ENCODE measurements around the gene ERP44. TPM values are rescaled to one million over a fixed set of nuclear protein-coding genes. Genes with fewer than 3 reads are reported as not detected.
"Not testable (repeated sequence)": the region's sequence is repeated elsewhere in the genome, so short reads cannot be mapped to it uniquely, and the experiment has no call there.

Gene ERP44
- total RNA-seq, 1 donor from 2014 or later: 16.5 TPM

- Mint-ChIP-seq H3K4me1 (peaks cover 73% of the 10 kb centered on the region), H3K9me3 (no peaks in the 10 kb centered on the region), H3K36me3 (ENCODE audit: low read depth) (peaks cover 20% of the 10 kb centered on the region), H3K27ac (no peak overlapping the region), H3K4me3 (no peak overlapping the region), H3K27me3 (no peaks in the 10 kb centered on the region)
- no peak for ATAC-seq (ENCODE audit: low read depth)
- ChIA-PET CTCF (no interaction called here), POLR2A (no interaction called here)
- DNase-seq: no peak
- no peak for TF ChIP-seq CTCF (IDR thresholded peaks at IDR 0.05)
- intact Hi-C loops (cut with micrococcal nuclease): no loop called here
These were observed 23.8 kb downstream of the ERP44 start for GRCh38 chr9:100074989-100075388.

GRCh38 chr9:100074093-100074492 lies 24.7 kb downstream of the ERP44 start:
- no peak for DNase-seq
- no peak overlapping the region for H3K27ac Mint-ChIP-seq
- no peaks in the 10 kb centered on the region for H3K9me3 Mint-ChIP-seq
- ATAC-seq (ENCODE audit: low read depth): no peak
- no peak overlapping the region for H3K4me3 Mint-ChIP-seq
- intact Hi-C loops (cut with micrococcal nuclease): no loop called here
- peaks cover 68% of the 10 kb centered on the region for H3K4me1 Mint-ChIP-seq
- POLR2A ChIA-PET: no interaction called here
- no peak for TF ChIP-seq CTCF (IDR thresholded peaks at IDR 0.05)
- CTCF ChIA-PET: no interaction called here
- H3K27me3 Mint-ChIP-seq: no peaks in the 10 kb centered on the region
- peaks cover 19% of the 10 kb centered on the region for H3K36me3 Mint-ChIP-seq (ENCODE audit: low read depth)

- POLR2A ChIA-PET: no interaction called here
- peaks cover 59% of the 10 kb centered on the region for H3K4me1 Mint-ChIP-seq
- no peak for ATAC-seq (ENCODE audit: low read depth)
- CTCF ChIA-PET: no interaction called here
- H3K27me3 Mint-ChIP-seq: no peaks in the 10 kb centered on the region
- intact Hi-C loops (cut with micrococcal nuclease): no loop called here
- H3K27ac Mint-ChIP-seq: no peak overlapping the region
- no peak for TF ChIP-seq CTCF (IDR thresholded peaks at IDR 0.05)
- no peak overlapping the region for H3K4me3 Mint-ChIP-seq
- no peak for DNase-seq
- peaks cover 15% of the 10 kb centered on the region for H3K36me3 Mint-ChIP-seq (ENCODE audit: low read depth)
- H3K9me3 Mint-ChIP-seq: no peaks in the 10 kb centered on the region
These were observed 26.0 kb downstream of the ERP44 start for GRCh38 chr9:100072805-100073204.

GRCh38 chr9:100071271-100071670 lies 27.5 kb downstream of the ERP44 start:
- H3K9me3 Mint-ChIP-seq: no peaks in the 10 kb centered on the region
- H3K27me3 Mint-ChIP-seq: no peaks in the 10 kb centered on the region
- intact Hi-C loops (cut with micrococcal nuclease): no loop called here
- H3K27ac Mint-ChIP-seq: no peak overlapping the region
- peaks cover 53% of the 10 kb centered on the region for H3K4me1 Mint-ChIP-seq
- no peak for TF ChIP-seq CTCF (IDR thresholded peaks at IDR 0.05)
- POLR2A ChIA-PET: no interaction called here
- no peak overlapping the region for H3K4me3 Mint-ChIP-seq
- no peak for ATAC-seq (ENCODE audit: low read depth)
- peaks cover 11% of the 10 kb centered on the region for H3K36me3 Mint-ChIP-seq (ENCODE audit: low read depth)
- DNase-seq: no peak
- CTCF ChIA-PET: no interaction called here

- ChIA-PET POLR2A (interaction anchor here (0.7 kb wide), 1 partner anchor 114 kb away, joined by 4 read pairs; no protein-coding TSS in a partner anchor), CTCF (no interaction called here)
- ATAC-seq (ENCODE audit: low read depth): no peak
- Mint-ChIP-seq H3K27me3 (no peaks in the 10 kb centered on the region), H3K27ac (no peak overlapping the region), H3K4me3 (no peak overlapping the region), H3K4me1 (peaks cover 53% of the 10 kb centered on the region), H3K9me3 (no peaks in the 10 kb centered on the region), H3K36me3 (ENCODE audit: low read depth) (peaks cover 10% of the 10 kb centered on the region)
- no peak for DNase-seq
- intact Hi-C loops (cut with micrococcal nuclease): no loop called here
- no peak for TF ChIP-seq CTCF (IDR thresholded peaks at IDR 0.05)
These were observed 28.4 kb downstream of the ERP44 start for GRCh38 chr9:100070104-100071041.

GRCh38 chr9:100069068-100069467 lies 29.7 kb downstream of the ERP44 start:
- peaks cover 12% of the 10 kb centered on the region for H3K36me3 Mint-ChIP-seq (ENCODE audit: low read depth)
- intact Hi-C loops (cut with micrococcal nuclease); H3K27ac Mint-ChIP-seq; H3K4me3 Mint-ChIP-seq; POLR2A ChIA-PET; H3K27me3 Mint-ChIP-seq; CTCF ChIA-PET; DNase-seq; H3K9me3 Mint-ChIP-seq; ATAC-seq (ENCODE audit: low read depth): not testable (repeated sequence)
- peaks cover 52% of the 10 kb centered on the region for H3K4me1 Mint-ChIP-seq

- H3K27ac Mint-ChIP-seq; H3K36me3 Mint-ChIP-seq (ENCODE audit: low read depth); H3K27me3 Mint-ChIP-seq; DNase-seq; H3K9me3 Mint-ChIP-seq; intact Hi-C loops (cut with micrococcal nuclease); ATAC-seq (ENCODE audit: low read depth); POLR2A ChIA-PET; H3K4me3 Mint-ChIP-seq; CTCF ChIA-PET: not testable (repeated sequence)
- peaks cover 55% of the 10 kb centered on the region for H3K4me1 Mint-ChIP-seq
These were observed 30.8 kb downstream of the ERP44 start for GRCh38 chr9:100067990-100068389.

All from activated B cell treated with CpG ODN at 0.5 μM for 24 hours (primary cell).